A673 (cell line): ENCODE data around the gene OR10G3.

ENCODE experiments used
- CTCF ChIP-seq: fragments of 300-800, 200-600 bp; sonication (generic); conservative IDR thresholded peaks from 2 replicates; pipeline ENCODE4 v1.5.1; 2017; ENCODE audit warnings: low read depth, mild to moderate bottlenecking, antibody characterized with exemption, low read length, moderate library complexity, mixed read lengths
- EZH2 ChIP-seq: fragments of 200-600 bp; sonication (generic); IDR thresholded peaks from 2 replicates; pipeline ENCODE4 v1.6.1; 2017; ENCODE audit warnings: borderline replicate concordance, low read depth, mild to moderate bottlenecking, mixed read lengths, antibody characterized with exemption, low read length; ENCODE audit not compliant: poor library complexity, severe bottlenecking

DNA sequence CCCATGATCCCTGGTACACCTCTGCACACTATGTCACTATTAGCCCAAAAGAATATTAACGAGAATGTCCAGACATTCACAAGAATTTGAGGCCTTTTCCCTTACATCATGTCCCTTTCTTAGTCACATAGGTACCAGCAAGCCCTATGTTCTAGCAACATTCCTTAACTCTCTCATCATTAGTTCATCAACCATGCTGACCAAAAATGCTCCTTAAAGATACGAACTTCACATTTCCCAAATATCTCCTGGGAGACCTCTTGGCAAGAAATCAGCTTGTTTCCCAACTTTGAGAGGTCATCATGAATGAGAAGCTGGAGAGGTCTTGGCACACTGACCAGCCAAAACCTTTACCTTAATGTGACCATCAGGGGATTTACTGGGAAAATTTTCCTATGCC is 58.4 kb downstream of the OR10G3 start:
- TF ChIP-seq CTCF (no peak), EZH2 (no peak)
